DND-41 (cell line): ENCODE results near the gene LRFN2.
A peak's percentile ranks its signal among the peaks of the same experiment; 100 is the strongest.

ENCODE experiments used
- ATAC-seq: fragments of 200-7000 bp; cut with Tn5 transposase; 3 replicates; pipeline ENCODE4 v1.9.1; 2021; ENCODE audit warnings: low read depth; ENCODE audit not compliant: insufficient read depth
- DNase-seq: peaks from one replicate; pipeline ENCODE4 v3.0.0-alpha.2; 2020
- H2AFZ ChIP-seq: 2 replicates; pipeline ENCODE4 v1.6.0; 2012; ENCODE audit warnings: low read depth, low read length
- H3K27ac ChIP-seq: 2 replicates; pipeline ENCODE4 v1.5.1; 2012; ENCODE audit warnings: low read length, inconsistent platforms
- H3K27me3 ChIP-seq: fragments of 200-600 bp; sonication (generic); 2 replicates; pipeline ENCODE4 v1.6.0; 2012; ENCODE audit warnings: low read length, mild to moderate bottlenecking, inconsistent platforms; ENCODE audit not compliant: insufficient read depth, poor library complexity
- H3K36me3 ChIP-seq: 2 replicates; pipeline ENCODE4 v1.5.1; 2012; ENCODE audit warnings: low read length, inconsistent platforms; ENCODE audit not compliant: insufficient read depth
- H3K4me1 ChIP-seq: 2 replicates; pipeline ENCODE4 v1.5.1; 2012; ENCODE audit warnings: mild to moderate bottlenecking, low read length; ENCODE audit not compliant: insufficient read depth
- H3K4me2 ChIP-seq: 2 replicates; pipeline ENCODE4 v1.6.0; 2012; ENCODE audit warnings: mild to moderate bottlenecking, moderate library complexity, low read length, inconsistent platforms; ENCODE audit not compliant: insufficient read depth
- H3K4me3 ChIP-seq, 2 experiments: fragments of 200-600 bp in 1 of 2; shearing (Covaris generic) in 1 of 2; 2 replicates each; pipeline ENCODE4 v1.5.1; 2012 to 2016; ENCODE audit warnings: inconsistent platforms in 2 of 2, low read length in 2 of 2, mild to moderate bottlenecking in 2 of 2, low read depth in 1 of 2, moderate library complexity in 1 of 2
- H3K79me2 ChIP-seq: 2 replicates; pipeline ENCODE4 v1.6.0; 2012; ENCODE audit warnings: low read length, inconsistent platforms; ENCODE audit not compliant: insufficient read depth
- H3K9ac ChIP-seq: 2 replicates; pipeline ENCODE4 v1.6.0; 2012; ENCODE audit warnings: low read depth, mild to moderate bottlenecking, inconsistent platforms, low read length, moderate library complexity
- H3K9me3 ChIP-seq: 2 replicates; pipeline ENCODE4 v1.5.1; 2012; ENCODE audit warnings: low read length, moderate library complexity, mild to moderate bottlenecking, inconsistent platforms; ENCODE audit not compliant: insufficient read depth, severe bottlenecking
- H4K20me1 ChIP-seq: 2 replicates; pipeline ENCODE4 v1.6.0; 2012; ENCODE audit warnings: low read length; ENCODE audit not compliant: insufficient read depth
- CTCF ChIP-seq: IDR thresholded peaks from 2 replicates; pipeline ENCODE4 v1.5.1; 2012; ENCODE audit warnings: borderline replicate concordance, low read length, moderate library complexity, mild to moderate bottlenecking; ENCODE audit not compliant: poor library complexity, severe bottlenecking; ENCODE audit errors: extremely low read depth
- EZH2 ChIP-seq: IDR thresholded peaks from 3 replicates; pipeline ENCODE4 v1.6.1; 2012; ENCODE audit warnings: borderline replicate concordance, low read depth, mild to moderate bottlenecking, moderate library complexity, low read length, inconsistent platforms; ENCODE audit not compliant: severe bottlenecking

The LRFN2 gene

GRCh38 chr6:40587240-40588069 is at the start of gene LRFN2:
Gene LRFN2 (minus strand): TSS chr6:40587364.
- Histone ChIP-seq H3K4me1 (peaks cover 52% of the 10 kb centered on the region), H3K4me2 (peak within 1 kb of the TSS; percentile 79), H3K27me3 (peaks cover 26% of the 10 kb centered on the region), H4K20me1 (no peaks in the 10 kb centered on the region), H2AFZ (peak within 1 kb of the TSS; percentile 86), H3K36me3 (no peaks in the 10 kb centered on the region), H3K4me3 (peak within 1 kb of the TSS; percentile 18 to 62; a peak in 3 of 4 replicates), H3K27ac (peak within 1 kb of the TSS; percentile 56), H3K79me2 (no peaks in the 10 kb centered on the region), H3K9ac (peak within 1 kb of the TSS; percentile 54), H3K9me3 (no peaks in the 10 kb centered on the region)
- ATAC-seq (peak; percentile 86), DNase-seq (peak; percentile 85)
- TF ChIP-seq EZH2 = no peak
- TF ChIP-seq CTCF = peak; percentile 70

GRCh38 chr6:40634429-40634828 is 47.3 kb upstream of the LRFN2 start:
- Histone ChIP-seq H3K27ac (no peak overlapping the region), H2AFZ (no peak overlapping the region), H3K4me2 (no peak overlapping the region), H3K9me3 (no peaks in the 10 kb centered on the region), H3K4me1 (0 out of 2 replicates have a peak, but pooled peaks cover 2% of the 10 kb centered on the region), H3K9ac (no peak overlapping the region), H4K20me1 (no peaks in the 10 kb centered on the region), H3K79me2 (no peaks in the 10 kb centered on the region), H3K4me3 (no peak overlapping the region), H3K36me3 (no peaks in the 10 kb centered on the region), H3K27me3 (peaks cover 7% of the 10 kb centered on the region)
- ATAC-seq = peak; percentile 65; the same call in 1 of the 3 replicates
- no peak for TF ChIP-seq CTCF
- TF ChIP-seq EZH2 = no peak
- DNase-seq = peak; percentile 52

GRCh38 chr6:40631744-40632143 is 44.6 kb upstream of the LRFN2 start:
- H3K9ac ChIP-seq = no peak overlapping the region
- no peaks in the 10 kb centered on the region for H3K9me3 ChIP-seq
- no peak for ATAC-seq
- TF ChIP-seq CTCF (no peak), EZH2 (no peak)
- H3K79me2 ChIP-seq = no peaks in the 10 kb centered on the region
- no peak overlapping the region for H3K4me2 ChIP-seq
- 0 out of 2 replicates have a peak, but pooled peaks cover 2% of the 10 kb centered on the region for H3K4me1 ChIP-seq
- H3K36me3 ChIP-seq = no peaks in the 10 kb centered on the region
- H4K20me1 ChIP-seq = no peaks in the 10 kb centered on the region
- H2AFZ ChIP-seq = no peak overlapping the region
- H3K27me3 ChIP-seq = peaks cover 10% of the 10 kb centered on the region
- DNase-seq = no peak
- no peak overlapping the region for H3K27ac ChIP-seq
- no peak overlapping the region for H3K4me3 ChIP-seq
